GM18868 (cell line): ENCODE data around the gene CCDC83.

Experiments used
- ATAC-seq: cut with Tn5 transposase; IDR thresholded peaks from one replicate; pipeline ENCODE4 v1.9.1; 2021; ENCODE audit warnings: mild to moderate bottlenecking, moderate library complexity; ENCODE audit not compliant: unreplicated experiment

The CCDC83 gene

DNA sequence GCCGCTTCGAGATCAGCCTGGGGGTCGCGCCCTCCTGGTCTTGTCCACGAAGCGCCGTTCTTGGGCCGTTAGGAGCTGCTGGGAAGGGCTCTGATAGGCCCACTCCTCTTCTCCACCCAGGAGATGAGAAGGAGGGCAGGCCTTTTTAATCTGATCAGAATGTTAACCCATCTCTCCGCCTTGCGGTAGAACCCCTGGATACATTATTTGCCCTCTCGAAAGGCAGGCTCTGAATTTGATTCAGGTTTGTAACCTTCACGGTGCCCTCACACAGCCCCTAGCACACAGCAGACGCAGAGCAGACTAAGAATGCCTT, at the start of gene CCDC83:
TSS of gene CCDC83 (plus strand) at position 43 of the 316 bp plus-strand sequence. CDS start 9,741 bp downstream, outside the sequence.
- no peak for ATAC-seq

DNA sequence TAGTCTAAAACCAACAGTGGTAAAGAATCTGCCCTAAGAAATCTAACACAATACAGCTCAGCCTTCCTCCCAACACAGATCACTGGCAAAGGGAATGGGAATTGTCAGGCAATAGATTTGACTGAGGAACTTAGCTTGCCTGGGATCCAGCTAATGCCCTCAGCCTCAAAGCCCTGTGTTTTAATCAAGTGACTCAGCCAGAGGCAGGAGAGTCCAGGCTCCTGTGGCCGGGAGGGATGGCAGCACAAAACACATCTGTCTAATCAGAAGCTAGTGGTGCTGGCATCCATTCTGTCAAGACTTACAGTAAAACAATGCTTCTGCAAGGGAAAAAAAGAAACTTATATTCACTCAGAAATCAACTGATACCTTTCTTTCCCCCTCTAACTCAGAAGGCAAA, 49.8 kb upstream of the CCDC83 start:
- ATAC-seq = no peak

DNA sequence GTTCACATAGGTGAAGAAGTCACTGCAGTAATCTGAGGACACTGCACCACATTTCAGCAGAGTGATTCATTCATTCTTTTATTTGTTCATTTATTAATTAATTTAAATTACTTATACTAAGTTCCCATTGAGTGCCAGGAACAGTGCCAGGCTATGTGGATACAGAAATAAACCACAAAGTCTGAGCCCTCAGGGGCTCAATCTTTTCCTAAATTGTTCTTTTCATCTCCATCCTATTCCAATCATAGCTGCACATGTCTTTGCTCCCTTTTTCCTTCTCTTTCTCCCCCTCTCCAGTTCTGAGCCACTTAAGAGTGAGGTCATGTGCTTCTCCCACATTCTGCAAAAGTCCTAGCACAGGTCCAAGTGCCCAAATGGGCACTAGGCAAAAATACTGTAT, 49.2 kb upstream of the CCDC83 start:
- ATAC-seq = no peak

DNA sequence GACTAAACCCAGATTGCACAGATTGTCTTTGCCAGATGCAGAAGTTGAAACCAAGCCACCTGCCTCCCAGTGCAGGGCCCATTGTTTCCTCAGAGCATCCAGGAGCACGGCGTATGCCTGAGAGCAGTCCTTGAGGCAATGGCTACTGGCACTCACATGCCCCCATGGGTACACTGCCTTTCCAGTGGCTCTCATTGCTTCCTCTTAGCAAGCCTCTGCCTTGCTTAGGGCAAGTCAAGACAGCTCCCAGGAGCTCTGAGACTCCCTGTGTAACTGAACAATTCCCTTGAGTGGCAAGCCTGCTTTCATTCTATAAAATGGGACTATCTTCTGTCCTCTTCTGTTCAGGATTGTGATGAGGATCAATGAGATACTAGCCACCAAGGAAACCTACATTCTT, 48.3 kb upstream of the CCDC83 start:
- ATAC-seq = no peak

DNA sequence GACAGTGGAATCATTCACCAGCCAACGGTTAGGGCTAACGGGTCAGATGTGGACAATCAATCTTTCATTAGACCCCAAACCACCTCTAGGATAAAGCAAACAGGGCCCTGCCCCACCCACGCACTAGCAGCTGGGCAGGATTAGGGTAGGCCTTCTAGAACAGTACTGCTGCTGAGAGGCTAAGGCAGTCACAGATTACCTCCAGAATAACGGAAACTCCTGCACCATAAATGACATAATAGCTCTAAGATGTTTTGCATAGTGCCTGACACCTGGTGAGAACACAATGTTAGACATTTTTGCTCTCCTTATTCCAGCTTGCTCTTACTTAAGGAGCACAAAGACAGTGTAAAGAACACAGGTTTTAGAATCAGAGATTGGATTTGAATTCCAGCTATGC, 46.0 kb upstream of the CCDC83 start:
- ATAC-seq = no peak

- ATAC-seq = no peak
These were observed 45.3 kb upstream of the CCDC83 start for GRCh38 chr11:85809863-85810262.

DNA sequence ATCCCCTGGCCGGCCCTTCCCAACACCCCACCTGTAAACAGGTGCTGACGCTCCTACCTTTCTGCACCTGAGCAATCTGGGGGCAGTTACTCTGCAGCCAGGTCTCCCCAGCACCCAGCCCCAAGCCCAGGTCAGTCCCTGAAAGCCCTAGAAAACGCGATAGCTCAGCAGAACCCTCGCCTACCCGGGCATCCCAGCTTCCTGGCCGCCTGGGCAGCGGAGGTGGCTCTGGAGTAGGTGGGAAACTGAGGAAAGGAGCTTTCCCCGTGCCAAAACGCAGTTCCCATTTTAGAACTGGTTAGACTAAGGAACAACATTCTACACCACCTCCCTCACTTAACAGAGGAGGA, 44.7 kb upstream of the CCDC83 start:
- no peak for ATAC-seq

DNA sequence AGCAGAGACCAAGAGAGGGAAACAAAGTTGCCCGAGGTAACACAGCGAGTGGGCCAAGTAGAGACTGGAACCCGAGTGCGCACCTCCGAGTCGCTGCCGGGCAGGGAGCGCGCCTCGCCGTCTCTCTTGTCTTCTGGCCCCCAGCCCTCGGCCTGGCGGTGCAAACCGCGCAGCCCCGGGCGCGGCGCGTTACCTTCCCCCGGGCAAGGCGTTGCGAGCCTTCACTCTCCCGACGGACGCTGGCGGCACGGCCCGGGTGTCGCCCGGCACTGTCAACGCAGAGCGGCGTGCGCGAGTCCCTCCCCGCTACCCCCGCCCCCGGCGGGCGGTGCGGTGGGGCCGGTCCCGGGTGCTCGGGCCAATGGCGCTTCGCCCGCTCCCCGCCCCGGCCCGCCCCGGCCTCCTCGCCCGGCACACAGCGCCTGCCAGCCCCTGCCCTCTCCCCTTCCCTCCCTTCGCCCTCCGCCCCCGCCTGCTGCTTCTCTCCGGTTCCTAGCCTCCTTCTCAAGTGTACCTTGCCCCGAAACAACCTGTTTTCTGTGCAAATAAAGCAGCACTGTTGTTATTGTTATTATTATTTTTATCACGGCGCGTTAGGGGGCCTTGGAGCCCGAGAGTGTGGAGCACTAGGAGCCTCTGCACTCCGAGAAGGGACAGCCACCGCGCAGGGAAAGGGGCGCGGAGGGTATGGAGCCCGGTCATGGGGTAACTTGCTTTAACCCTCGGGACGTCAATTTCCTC, 44.1 kb upstream of the CCDC83 start, which contains the start of gene SYTL2:
TSS of gene SYTL2 (minus strand) at position 271 of the 741 bp plus-strand sequence. CDS start 53,416 bp downstream, outside the sequence.
- peak; percentile 85 for ATAC-seq

DNA sequence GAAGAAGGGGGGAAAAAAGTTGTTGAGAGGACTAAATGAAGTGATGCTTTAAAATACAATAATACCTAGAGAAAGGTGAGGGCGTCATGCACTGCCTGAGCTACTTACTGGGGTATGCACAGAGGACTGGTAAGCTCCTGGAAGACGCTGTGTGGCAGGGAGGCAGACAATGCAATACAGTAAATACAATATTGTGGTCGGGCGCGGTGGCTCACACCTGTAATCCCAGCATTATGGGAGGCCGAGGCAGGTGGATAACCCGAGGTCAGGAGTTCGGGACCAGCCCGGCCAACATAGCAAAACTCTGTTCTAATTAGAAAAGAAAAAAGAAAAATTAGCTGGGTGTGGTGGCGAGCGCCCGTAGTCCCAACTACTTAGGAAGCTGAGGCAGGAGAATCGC, 43.6 kb upstream of the CCDC83 start:
- ATAC-seq = no peak

DNA sequence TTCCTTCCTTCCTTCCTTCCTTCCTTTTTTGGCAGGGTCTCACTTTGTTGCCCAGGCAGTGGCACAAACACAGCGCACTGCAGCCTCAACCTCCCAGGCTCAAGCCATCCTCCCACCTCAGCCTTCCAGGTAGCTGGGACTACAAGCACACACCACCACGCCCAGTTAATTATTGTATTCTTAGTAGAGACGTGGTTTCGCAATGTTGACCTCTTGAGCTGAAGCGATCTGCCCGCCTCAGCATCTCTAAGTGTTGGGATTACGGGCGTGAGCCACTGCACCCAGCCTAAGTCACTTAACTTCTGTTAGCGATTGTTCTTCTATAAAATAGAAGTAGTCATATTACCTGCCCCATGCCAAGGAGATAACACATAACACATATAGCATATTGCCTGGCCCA, 41.5 kb upstream of the CCDC83 start:
- no peak for ATAC-seq

DNA sequence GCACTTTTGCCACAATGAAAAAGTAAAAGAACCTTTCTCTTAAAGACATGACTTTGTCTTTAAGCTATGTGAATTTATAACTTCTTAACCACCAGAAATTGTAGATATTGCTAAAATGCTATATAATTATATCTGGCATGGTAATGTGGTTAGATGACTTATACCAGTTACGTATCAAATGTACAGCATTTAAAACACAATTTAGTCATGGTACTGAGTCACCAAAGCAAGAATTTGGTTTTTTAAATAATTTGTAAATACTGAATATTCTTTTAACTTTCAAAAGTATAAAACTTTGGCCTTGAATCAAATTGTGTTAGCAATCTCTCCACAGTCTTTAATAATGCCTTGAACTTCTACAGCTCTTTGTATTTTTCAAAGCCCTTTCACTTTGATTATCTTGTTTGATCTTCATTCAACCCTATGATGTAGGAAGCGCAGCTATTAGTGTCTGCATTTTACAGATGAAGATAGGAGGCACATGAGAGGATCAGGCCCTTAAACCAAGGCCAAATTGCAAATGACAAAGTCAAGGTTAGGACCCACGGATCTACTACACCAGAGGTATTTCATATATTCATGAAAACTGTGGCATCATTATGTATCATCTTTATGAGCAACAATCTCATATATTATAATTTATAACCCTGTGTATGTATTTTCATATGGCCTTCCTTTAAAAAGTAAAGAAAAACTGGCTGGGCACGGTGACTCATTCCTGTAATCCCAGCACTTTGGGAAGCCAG, 39.8 kb upstream of the CCDC83 start:
- no peak for ATAC-seq

- ATAC-seq = no peak
These were observed 35.7 kb upstream of the CCDC83 start for GRCh38 chr11:85819441-85819840.

GRCh38 chr11:85821636-85822035, 33.5 kb upstream of the CCDC83 start:
- ATAC-seq = no peak

DNA sequence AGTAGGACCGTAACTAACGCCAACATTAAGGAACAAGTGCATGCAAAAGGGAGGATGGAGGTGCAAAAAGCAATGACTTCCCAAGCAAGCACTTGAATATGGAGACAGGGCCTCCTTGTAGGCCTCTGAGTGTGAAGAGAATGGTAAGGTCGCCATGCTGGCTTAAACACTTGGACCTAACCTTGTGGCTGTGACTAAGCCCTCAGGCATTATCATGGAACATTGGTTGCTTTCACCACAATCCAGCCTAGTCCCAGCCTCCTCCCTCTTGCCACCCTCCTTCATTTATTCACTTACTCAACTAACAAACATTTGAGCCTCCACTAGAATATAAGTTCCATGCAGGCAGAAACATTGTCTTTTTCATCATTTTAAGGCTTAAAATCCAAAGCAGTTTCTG, 32.4 kb upstream of the CCDC83 start:
- no peak for ATAC-seq

DNA sequence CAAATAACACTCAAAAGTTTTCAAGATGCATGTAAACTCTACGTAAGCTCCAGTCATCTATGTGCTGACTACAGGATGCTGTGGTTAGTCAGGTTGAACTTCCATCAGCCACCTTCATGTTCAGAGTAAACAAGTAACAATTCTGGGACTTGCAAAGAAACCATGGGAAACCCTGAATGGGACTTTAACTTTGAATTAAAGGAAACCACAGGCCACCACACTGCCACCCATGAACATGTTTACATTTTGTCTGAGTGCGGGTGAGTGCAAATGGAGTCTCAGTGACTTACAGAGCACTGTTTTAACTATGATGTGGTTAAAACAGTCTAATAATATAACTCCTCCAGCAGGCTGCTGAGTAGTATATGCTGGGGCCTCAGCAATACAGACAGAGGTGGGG, 31.4 kb upstream of the CCDC83 start:
- no peak for ATAC-seq

DNA sequence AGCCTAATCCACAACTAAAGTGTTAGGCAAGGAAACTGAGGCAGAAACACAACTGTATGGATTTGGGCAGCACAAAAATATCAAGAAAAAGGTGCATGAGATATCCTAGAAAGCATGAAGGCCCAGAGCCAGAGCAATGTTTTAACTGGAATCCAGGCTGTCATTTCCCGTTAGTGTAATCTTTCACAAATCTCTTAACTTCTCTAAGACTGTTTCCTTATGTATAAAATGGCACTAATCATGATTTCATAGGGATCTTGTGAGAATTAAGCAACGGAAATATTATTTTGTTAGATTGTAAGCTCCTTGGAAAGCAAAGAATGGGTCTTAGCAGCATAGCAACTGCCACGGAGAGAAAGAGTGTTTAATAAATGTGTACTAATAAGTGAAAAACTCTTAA, 29.6 kb upstream of the CCDC83 start:
- ATAC-seq = no peak

DNA sequence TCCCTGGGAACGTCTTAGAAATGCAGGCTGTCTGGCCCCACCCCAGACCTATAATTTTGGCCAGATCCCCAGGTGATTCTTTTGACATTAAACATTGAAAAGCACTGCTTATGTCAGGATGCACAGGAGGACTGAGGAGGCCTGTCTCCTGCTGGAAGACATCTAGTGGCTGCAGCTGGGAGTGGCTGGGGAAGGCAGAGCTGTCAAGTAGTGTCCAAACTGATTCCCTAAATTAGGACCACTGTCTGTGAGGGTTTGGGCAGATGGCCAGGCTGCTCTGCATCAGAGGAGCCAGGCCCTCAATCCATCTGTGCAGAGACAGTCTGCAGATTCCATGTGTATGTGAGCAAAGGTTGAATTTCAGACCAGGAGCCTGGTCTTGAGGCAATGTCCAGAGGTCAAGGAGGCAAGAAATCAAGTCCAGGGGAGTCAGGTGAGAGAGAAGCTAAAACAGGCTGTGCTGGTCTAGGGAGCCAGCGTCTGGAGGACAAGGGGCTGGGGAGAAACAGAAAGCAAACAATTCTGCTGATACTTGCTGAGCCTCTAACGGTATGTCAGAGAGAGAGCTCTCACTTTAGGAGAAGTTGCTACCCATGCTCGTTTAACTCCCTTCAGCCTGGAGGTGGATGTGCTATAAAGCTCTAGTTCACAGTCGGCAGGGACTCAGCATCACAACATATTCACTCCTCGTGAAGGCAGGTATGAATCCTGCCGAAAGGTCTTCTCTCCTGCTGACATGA, 28.9 kb upstream of the CCDC83 start:
- ATAC-seq = peak; percentile 73

DNA sequence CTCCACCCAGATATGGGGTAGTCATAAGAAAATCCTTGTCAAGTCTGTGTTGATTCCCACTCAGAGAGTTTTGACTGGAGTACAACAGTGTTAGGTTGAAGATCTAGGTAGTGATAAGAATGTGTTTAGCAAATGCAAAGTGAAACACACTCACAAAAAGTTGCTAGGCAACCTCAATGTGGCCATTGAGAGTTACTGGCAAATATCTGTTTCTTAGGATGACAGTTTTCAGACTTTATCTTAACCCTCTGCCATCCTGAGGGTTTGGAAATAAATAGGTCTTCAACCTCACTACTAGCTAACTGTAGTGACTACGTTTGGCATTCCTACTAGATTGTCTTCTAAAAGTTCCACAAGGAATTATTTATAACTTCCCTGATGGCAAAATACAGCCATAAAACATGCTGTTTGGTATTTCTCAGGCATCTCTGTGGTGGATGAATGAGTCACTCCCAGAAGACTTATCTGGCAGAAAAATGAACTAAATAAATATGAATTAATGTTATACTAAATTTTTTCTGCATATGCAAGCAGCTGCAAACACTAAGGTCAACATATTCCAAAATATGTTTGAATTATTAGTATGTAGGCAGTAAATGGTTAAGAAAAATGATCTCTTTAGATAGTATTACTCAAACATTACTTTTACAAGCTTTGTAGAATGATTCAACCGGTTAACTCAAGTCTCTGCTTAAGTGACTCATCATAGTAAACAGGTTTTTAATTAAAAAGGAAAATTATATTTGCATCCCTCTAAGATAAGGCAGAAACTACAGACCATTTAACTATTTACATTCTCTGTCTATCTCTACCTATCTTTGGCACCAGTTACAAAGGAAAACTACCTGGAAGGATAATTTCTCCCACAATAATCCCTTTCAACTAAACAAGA, 27.2 kb upstream of the CCDC83 start:
- peak; percentile 55 for ATAC-seq

GRCh38 chr11:85828640-85828978, 26.6 kb upstream of the CCDC83 start:
- ATAC-seq = no peak

- no peak for ATAC-seq
These were observed 26.0 kb upstream of the CCDC83 start for GRCh38 chr11:85829172-85829571.

DNA sequence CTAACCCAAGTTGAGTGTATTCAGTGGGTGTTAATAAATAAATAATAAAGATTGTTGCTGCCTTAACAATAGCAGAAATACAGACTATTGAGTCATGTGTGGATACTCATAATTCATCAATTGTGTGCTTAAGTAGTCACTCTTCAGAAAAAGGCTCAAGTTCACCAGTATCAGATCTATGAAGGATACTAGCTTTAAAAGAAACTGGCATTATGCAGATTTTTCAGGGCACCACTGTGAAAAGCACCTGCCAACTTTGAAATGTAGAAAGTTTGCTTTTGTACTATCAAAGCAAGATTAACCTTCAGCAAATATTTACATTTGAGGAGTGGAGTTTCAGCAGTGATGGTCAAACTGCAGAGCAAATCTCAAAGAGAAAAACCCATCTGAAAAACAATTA, 24.1 kb upstream of the CCDC83 start:
- ATAC-seq = no peak
